ENCODE results near the gene DAAM1. TPM values are rescaled to one million over a fixed set of nuclear protein-coding genes. Genes with fewer than 3 reads are reported as not detected.

The DAAM1 gene
- total and polyA plus RNA-seq, 10 donors, result 8.3 to 76.1 (median 35.2) TPM

GRCh38 chr14:59313144-59313651 lies 124.7 kb downstream of the DAAM1 start:
- no peaks in the 10 kb centered on the region for H3K27me3 ChIP-seq (replicated peaks in 1 of 7)
- H3K9me3 ChIP-seq, result no peaks in the 10 kb centered on the region
- intact Hi-C loops (cut with DNase I; ENCODE audit: low total_unique reads), result no loop called here
- H3K27ac ChIP-seq, result no peak overlapping the region
- peaks cover 0 to 21% (median 3%) of the 10 kb centered on the region in 6 donors for H3K4me1 ChIP-seq
- no peak for DNase-seq
- TF ChIP-seq POLR2A (IDR thresholded peaks at IDR 0.05), result no peak
- no peak for TF ChIP-seq CTCF (IDR thresholded peaks at IDR 0.05 in 8 of 11, conservative IDR thresholded peaks at IDR 0.05 in 3 of 11)
- TF ChIP-seq POLR2AphosphoS5 (IDR thresholded peaks at IDR 0.05), result no peak
- H3K4me3 ChIP-seq, result no peak overlapping the region
- no peaks in the 10 kb centered on the region for H3K36me3 ChIP-seq
- WGBS, 5 donors, result 70 to 81% (median 78%) methylated on average over 3 of the region's 3 CpGs

DNA sequence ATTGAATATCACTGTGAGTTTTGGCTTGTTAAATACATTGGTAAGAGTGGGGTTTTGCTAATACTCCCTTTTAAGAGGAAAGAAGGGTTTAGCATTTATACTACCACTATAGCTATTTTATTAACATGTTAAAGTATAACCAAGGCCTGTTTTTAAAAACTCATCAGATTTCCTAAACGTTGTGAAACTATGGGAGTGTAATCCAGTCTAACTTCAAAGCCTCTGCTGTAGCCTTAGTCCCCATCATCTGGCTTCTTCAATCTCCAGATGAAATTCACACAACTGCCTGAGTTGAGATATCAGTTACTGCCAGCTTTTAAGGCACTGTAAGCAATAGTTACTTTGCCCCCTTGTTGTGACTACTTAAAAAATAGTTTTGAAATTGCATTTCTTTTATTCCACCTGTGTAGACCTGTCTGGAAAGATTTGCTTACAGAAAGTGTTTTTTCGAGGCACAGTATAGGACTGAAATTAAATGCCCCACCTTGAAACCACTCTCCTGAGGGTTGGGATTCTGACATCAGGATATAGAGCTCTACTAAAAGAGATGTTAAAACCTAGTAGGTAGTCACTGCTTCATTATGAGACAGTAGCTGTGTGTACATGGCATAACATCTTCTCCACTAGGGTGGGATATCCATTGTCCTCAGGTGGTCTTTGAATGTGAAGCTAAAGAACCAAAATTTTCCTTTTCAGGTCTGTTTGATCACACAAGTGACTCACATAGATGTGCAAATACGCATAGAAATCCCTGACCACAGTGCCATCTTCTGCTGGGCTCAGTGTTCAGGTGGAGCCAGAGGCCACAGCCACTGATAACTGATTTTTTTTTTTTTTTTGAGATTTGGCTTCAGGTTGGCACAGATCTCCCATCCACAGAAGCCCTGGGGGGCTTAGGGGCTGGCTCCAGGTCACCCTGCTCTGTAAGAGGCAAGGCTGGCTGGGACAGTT lies 125.5 kb downstream of the DAAM1 start:
- Histone ChIP-seq H3K27me3 (replicated peaks in 1 of 7) (no peaks in the 10 kb centered on the region), H3K9me3 (no peaks in the 10 kb centered on the region), H3K4me1 (peaks cover 0 to 21% (median 4%) of the 10 kb centered on the region in 6 donors), H3K4me3 (no peak overlapping the region), H3K27ac (no peak overlapping the region), H3K36me3 (no peaks in the 10 kb centered on the region)
- WGBS, 5 donors, result 81 to 89% (median 85%) methylated on average over 3 of the region's 3 CpGs
- DNase-seq, result no peak
- intact Hi-C loops (cut with DNase I; ENCODE audit: low total_unique reads), result no loop called here
- TF ChIP-seq CTCF (IDR thresholded peaks at IDR 0.05 in 8 of 11, conservative IDR thresholded peaks at IDR 0.05 in 3 of 11), result no peak
- TF ChIP-seq POLR2A (IDR thresholded peaks at IDR 0.05), result no peak
- TF ChIP-seq POLR2AphosphoS5 (IDR thresholded peaks at IDR 0.05), result no peak

GRCh38 chr14:59314953-59315599 lies 126.6 kb downstream of the DAAM1 start:
- Histone ChIP-seq H3K4me3 (no peak overlapping the region), H3K9me3 (no peaks in the 10 kb centered on the region), H3K27ac (no peak overlapping the region), H3K36me3 (no peaks in the 10 kb centered on the region), H3K4me1 (peaks cover 0 to 28% (median 6%) of the 10 kb centered on the region in 6 donors), H3K27me3 (replicated peaks in 1 of 7) (no peaks in the 10 kb centered on the region)
- no peak for TF ChIP-seq CTCF (IDR thresholded peaks at IDR 0.05 in 8 of 11, conservative IDR thresholded peaks at IDR 0.05 in 3 of 11)
- TF ChIP-seq POLR2AphosphoS5 (IDR thresholded peaks at IDR 0.05), result no peak
- no peak for TF ChIP-seq POLR2A (IDR thresholded peaks at IDR 0.05)
- intact Hi-C loops (cut with DNase I; ENCODE audit: low total_unique reads), result no loop called here
- WGBS, 5 donors, result 91 to 95% (median 93%) methylated on average over 5 of the region's 5 CpGs
- no peak for DNase-seq

Measured in spleen (tissue), 11 donors.